Activated CD8-positive, alpha-beta memory T cell treated with anti-CD3 and anti-CD28 coated beads, Interleukin-2, amount 50 U/mL, for 1 hour (primary cell): ENCODE measurements around the gene ELAVL3.

Experiments
- DNase-seq: peaks from one replicate; pipeline ENCODE4 v3.0.0-alpha.2; 2020; ENCODE audit errors: extremely low read depth

ELAVL3 gene

DNA sequence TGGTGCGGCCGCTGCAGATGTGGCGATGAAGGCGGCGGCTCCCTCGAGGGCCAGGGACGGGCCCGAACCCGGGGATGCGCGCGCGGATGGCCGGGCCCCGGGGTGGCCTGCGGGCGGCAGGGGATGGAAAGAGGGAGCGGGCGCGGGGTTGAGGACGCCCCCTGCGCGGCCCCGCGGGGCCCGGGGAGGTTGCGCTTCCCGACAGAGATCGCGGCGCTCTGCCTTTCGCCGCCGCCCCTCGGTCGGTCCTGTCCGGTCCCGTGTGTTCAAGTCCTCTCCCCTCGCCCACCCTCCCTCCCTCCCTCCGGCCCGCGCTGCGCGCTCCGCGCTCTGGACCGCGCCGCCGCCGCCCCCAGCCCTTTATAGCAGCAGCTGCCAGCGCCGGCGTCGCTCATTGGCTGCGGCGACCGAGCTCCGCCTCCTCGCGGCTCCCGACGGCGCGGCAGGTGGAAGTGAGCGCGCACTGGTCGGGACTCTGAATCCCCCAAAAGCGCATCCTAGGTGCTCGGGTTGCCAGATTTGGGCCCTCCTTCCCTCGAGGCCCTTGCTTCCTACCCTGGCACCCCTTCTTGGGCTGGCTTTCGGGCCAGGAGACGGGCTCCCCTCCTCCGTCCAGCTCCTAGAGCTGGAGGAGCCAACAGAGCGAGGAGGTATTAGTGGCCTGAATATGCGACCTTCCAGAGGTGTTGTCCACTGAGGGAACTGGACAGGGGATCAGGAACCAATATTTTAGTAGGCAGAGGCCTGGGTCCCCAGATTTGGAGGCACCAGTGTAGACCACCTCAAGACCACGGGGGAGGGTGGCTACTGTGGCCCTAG lies at the start of gene ELAVL3:
ELAVL3 (minus strand) TSS at position 332 of the 819 bp plus-strand sequence. CDS start 438 bp downstream, outside the sequence.
- no peak for DNase-seq

DNA sequence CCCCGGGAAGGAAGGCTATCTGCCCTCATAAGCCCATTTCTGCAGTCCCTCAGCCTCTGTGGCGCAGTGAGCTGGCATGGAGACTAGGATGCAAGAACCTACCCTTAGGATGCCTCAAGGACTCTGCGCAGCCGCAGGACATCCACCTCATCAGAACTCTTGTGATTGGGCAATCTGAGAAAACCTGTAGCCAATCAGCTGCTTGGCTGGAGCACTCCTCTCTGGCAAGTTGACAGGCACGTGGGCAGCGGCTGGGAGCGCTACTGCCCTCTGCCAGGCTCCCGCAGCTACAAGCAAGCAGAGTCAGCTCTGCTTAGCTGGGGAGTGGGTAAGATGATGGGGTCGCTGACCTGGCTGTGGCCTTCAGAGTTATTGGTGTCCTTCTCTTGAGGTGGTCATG lies 49.6 kb upstream of the ELAVL3 start:
- DNase-seq: no peak

DNA sequence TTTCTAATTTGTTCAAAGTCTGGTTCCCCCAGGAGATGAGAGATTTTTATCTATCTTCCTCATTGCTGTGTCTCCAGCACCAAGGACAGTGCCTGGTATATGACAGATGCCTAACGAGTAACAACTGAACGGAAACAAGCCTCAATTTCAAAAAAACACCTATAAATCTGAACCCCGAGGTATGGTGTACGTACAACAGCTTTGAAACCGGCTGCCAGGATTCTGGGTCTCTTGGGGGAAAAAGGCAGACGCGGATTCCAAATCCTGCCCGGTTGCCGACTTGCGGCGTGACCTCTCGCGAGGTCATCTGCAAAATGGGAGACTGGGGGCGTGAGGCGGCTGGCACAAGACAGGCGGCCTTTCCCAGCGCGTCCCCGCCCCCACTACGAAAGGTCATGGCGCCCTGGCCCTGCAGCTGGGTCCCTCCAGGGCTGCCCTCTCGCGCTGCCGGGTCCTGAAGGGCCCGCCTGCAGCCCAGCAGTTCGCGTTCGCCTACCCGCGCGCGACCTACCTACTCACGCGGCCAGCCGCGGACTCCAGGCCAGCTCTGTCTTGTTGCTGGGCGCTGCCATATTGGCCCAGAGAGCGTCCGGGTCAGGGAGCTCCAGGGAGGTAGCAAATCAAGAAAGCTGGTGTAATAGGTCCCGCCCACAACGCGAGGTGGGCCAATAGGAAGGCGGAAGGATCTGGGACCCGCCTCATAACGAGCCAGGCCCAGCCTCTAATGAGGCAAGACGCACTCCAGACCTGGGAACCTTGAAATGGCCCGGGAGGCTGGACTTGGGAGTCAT lies 47.9 kb upstream of the ELAVL3 start, which contains the start of gene ECSIT:
ECSIT (minus strand) TSS at position 584 of the 791 bp plus-strand sequence. CDS start 9,964 bp downstream, outside the sequence.
- DNase-seq: peak; percentile 75

DNA sequence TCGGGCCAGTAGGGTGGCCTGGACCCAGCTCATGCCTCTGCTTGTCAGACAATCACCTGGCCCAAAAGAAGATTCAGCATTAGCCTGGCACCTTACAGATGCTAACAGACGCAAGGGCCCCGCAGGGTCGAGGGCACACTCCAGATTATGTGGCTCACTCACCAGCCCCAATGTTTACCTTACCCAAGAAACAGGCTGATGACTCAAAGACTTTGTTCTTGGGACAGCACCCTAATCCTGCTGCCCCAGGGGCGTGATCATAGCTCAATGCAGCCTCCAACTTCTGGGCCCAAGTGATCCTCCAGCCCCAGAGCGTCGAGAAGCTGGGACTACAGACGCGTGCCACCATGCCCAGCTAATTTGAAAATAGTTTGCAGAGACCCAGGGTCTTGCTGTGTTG lies 38.3 kb upstream of the ELAVL3 start:
- DNase-seq: no peak

DNA sequence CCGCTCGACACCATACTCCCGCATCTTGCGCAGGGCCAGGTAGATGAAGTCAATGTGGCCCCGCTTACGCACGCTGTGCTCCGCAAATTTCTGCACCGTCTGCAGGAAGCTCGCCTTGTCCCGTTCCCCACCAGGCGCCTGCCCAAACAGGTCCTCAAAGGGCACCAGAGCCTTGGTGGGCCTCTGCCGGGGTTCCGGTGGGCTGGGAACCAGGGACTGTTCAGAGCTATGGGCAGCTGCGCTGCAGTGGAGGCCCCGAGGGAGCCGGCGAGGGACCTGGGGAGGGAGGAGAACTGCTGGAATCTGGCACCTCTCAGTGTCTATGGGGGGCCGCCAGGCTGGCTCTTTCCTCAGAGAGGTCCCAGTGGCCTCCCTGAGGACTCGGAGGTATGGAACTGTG lies 33.1 kb upstream of the ELAVL3 start:
- no peak for DNase-seq

DNA sequence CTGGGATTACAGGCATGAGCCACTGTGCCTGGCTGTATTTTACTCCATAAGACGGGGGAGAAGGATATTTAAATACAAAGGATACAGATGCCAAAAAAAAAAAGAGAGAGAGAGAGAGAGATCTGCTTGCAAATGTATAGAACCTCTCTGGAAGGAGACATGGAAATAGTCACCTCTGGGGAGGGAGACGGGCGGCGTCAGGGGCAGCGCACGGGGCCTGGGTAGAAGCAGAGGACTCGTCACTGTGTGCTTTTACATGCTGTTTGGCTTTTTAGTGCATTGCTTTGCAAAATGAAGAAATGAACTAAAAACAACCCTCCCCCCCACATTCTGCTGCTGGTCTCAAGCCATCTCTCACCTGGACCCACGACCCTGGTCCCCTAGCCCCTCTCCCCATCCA lies 29.6 kb upstream of the ELAVL3 start:
- no peak for DNase-seq

DNA sequence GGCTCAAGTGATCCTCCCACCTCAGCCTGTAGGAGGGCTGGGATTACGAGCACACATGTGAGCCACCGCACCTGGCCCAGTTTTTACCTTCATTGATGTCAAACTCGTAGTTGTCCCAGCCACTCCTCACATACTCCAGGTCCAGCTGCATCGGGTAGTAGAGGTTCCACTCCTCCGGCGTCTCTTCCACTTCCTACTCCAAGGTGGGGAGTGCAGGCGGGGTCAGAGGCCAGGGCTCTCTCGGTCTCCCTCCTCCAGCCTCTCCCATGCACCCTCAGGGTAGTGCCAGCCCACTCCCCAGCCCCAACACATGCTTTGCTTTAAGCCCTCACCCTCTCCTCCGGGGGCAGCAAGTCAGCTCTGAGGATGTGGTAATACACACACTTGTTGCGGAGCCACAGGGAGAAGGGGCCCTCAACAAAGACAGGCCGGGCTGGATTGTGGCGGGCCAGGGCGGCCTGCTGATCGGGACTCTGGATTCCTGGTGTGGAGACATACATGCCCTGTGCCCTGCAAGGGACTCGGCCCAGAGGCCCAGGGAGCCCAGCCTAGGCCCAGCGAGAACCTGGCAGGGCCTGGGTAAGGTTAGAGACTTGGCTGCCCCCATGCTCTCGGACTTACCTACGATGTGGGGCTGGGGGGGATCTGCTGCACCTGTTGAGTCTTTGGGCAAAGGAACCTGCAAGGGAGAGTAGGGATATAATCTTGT lies 26.7 kb upstream of the ELAVL3 start:
- DNase-seq: no peak

DNA sequence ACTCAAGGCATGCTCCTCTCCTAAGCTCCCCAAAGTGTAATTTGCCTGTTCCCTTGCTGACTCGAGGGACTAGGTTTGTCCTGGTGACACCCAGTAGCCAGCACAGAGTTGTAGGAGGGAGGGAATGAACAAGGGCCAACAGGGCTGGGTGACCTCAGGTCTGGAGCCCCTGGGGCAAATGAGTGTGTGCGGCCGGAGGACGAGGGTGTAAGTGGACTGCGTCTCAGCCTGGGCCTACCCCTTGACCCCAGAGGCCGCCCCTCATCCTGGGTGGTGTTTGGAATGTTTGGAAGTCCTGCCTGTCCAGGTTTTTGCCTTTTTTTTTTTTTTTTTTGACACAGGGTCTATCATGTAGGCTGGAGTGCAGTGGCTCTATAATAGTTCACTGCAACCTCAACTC lies 26.1 kb upstream of the ELAVL3 start:
- DNase-seq: no peak

DNA sequence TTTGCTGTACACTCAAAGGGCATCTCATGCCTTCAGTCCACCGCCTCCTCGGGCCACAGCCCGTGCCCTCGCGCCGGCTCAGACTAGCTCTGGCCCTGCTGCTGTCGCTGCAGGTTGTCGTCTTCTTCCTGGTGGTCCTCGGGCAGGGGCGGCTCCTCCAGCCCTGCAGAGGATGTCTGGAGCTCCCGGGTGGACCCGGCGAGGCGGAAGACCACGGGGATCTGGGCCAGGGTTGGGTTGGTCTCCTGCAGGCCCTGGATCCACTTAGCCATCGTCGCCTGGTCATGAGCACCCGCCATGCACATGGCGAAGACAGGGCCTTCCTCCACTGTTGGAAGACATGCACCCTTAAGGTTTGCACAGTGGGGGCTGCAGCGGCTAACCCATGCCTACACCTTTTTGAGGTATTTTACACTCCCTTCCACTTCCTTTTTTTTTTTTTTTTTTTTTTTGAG lies 25.3 kb upstream of the ELAVL3 start:
- no peak for DNase-seq

DNA sequence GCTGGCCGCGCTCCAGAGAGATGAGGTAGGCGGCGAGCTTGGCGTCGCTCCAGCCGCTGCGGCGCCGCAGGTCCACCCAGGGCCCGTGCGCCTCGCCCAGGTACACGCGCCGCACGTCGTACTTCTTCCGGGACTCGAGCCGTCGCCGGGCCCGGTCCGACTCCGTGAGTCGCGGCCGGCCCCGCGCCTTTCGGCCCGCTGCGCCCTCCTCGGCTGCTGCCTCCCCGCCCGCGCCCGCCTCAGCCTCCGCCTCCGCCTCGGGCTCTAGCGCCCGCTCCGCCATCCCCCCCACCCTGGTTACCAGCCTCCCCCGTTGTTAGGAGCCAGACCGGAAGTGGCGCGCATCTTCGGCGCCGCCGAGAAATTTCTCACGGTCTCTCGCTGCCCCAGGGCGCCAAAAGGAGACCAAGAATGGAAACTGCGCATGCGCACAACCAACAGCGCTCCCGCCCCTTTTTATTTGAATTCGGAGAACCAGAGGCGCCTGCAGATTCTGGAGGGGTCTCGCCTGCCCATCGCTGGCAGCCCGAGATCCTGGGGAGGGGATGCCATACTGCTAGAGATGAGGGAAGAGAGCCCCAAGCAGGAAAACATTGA lies 24.8 kb upstream of the ELAVL3 start, which contains the start of gene ZNF653:
ZNF653 (minus strand) TSS at position 336 of the 597 bp plus-strand sequence; CDS start at position 283, 53 bp downstream.
- DNase-seq: peak; percentile 86

DNA sequence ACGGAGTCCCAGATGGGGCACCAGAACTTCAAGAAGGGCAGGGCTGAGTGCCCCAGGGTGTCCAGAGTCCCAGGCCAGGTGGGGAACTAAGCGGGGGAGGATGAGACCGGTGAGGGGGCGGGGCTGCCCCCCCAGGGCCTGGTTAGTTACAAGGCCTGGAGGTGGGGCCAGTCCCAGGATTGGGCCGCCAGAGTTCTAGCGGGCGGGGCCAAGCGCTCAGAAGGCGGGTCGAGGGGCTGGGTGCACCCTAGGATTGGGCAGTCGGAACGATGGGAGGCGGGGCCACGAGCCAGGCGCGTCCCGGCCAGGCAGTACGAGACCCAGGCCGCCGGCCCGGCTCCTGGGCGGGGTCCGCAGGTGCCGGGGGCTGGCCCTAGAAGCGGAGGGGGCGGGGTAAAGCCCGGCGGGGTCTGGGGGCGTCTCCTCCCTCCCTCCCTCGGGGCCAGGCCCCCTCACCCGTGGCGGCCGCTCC lies 24.2 kb upstream of the ELAVL3 start:
- peak; percentile 89 for DNase-seq

DNA sequence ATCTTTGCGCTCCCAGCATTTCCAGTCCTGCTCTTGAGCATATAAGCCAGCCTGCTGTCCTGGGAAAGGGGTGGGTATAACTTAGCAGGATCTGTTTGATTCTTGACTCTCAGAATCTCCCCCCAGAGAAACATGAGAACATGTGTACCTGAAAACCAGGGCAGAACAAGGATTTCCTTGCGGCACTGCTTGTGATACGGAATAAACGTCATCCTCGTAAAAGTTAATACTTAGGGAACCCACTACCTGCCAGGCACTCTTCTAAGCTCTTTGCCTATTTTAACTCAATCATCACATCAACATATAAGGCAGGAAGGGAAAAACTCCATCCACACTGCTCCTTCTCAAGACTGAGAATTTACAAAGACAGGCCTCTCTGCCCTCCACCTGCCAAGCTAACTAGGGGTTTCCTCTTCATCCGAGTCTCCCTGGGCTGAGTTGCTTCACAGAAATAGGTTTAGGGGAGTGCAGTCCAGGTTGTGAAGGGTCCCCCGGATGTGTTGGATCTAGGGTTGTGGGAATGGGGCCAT lies 23.7 kb upstream of the ELAVL3 start:
- no peak for DNase-seq

DNA sequence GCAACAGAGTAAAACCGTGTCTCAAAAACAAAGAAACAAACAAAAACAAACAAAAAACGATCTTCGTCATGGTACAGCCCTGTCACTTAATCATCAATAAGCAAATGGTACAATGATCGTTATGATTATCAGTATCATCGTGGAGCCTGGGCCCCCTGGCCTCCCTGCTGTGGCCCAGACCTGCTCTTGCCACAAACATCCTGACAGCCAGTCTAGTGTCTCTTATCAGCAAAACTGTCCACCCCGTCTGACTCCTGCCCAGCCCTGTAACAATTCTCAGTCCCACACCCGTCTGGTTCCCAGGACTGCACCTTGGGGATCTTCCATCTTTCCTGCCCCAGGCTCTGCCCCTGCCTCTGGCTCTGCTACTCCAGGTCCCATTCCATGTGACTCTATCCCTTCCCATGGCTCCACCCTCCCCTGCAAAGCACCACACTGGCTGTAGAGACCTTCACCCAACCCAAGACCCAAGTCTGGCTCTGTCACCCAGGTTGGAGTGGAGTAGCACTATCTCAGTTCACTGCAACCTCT lies 19.1 kb upstream of the ELAVL3 start:
- no peak for DNase-seq

DNA sequence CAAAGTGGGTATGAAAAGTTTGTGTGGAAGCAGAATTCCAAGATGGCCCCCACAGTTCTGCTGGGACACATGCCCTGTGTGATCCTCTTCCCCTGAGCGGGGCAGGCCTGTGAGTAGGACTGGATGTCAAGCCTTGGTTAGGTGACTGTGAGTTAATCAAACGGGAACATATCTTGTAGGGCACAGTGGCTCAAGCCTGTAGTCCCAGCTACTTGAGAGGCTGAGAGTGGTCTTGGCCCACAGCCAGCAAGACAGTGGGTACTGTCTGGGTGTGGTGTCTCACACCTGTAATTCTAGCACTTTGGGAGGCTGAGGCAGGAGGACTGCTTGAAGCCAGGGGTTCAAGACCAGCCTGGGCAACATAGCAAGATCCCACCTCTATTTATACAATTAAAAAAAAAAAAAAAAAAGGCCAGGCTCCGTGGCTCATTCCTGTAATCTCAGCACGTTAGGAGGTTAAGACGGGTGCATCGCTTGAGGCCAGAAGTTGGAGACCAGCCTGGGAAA lies 18.4 kb upstream of the ELAVL3 start:
- DNase-seq: no peak

DNA sequence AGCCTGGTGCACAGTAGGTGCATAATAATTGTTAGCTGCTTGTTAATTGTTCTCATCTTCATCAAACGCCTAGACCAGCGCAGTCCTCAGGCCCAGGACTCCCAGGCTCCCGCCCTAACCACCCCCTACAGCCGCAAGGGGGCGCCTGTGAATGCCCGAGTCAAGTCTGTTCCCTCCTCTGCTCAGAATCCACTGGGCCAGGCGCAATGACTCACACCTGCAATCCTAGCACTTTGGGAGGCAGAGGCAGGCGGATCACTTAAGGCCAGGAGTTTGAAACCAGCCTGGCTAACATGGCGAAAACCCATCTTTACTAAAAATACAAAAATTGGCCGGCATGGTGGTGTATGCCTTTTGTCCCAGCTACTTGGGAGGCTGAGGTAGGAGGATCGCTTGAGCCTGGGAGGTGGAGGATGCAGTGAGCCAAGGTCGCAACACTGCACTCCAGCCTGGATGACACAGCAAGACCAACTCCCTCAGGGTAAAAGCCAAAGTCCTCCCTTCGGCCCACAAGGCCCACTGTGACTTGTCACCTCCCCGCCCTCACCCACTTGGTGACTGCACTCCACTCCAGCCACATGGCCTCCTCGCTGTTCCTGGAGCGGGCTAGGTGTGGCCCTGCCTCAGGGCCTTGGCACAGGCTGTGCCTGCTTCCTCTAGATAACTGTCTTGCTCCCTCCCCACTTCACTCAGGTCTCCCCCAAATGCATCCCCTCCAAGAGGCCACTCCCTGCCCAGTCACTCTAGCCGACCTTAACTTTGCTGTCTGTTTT lies 15.7 kb upstream of the ELAVL3 start:
- DNase-seq: no peak

DNA sequence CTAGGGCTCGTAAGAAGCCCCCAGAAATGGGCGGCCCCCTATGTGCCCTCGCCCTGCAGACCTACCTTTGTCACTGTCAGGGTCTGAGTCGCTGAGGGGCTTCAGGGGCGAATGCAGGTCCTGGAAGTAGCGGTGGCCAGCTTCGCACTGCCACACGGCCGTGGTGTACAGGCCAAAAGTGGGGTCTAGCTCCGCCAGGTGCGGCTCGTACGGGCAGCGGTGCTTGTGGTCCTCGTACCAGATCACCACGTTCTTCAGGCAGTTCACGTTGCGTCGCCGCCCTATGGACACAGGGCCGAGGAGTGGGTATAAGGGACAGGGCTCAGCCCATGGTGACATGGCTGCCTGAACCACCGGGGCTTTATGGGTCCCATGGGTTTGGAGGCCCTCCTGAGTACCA lies 15.0 kb upstream of the ELAVL3 start:
- DNase-seq: no peak

DNA sequence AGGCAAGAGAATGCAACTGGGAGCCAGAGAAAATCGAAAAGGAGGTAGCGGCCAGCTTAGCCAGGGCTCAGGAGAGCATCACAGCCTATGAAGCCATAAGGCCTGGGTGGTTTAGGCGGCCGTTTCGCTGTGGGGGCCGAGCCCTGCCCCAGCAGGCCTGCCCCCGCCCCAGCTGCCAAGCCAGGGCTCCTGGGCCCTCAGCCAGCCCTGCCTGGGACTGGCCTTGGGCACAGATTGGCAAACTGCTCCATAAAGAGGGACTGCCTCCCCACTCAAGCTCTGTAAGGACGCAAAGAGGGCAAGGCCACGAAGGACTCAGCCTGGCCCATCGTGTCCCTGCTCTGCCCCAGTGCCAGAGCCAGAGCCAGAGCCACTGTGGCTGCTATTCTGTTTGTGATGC lies 14.6 kb upstream of the ELAVL3 start:
- no peak for DNase-seq

DNA sequence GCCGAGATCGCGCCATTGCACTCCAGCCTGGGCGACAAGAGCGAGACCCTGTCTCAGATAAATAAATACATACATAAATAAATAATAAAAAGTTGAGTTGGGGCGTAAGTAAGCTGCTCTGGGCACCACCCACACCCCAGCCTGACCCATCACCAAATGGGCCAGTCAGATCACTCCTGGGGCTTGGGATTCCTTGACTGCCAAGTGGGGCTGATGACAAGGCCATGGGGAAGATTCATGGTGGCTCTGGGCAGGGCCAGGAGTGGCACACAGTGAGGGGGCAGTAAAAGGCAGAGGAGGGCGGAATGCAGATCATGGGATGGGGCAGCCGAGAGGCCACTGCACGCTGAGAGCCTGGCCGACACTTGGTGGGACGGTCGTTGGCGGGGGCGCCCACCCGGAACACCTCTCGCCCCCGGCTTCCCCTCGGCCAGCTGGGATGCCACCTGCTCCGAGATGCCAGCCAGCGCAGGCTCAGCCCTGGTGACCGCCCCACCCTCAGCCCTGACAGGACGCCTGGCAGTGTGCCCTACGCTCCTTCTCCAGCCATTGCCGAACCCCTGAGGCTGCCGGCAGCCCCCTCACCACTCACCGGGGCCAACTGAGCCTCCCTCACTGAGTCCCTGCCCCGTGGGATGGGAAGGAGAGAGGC lies 13.9 kb upstream of the ELAVL3 start:
- no peak for DNase-seq

DNA sequence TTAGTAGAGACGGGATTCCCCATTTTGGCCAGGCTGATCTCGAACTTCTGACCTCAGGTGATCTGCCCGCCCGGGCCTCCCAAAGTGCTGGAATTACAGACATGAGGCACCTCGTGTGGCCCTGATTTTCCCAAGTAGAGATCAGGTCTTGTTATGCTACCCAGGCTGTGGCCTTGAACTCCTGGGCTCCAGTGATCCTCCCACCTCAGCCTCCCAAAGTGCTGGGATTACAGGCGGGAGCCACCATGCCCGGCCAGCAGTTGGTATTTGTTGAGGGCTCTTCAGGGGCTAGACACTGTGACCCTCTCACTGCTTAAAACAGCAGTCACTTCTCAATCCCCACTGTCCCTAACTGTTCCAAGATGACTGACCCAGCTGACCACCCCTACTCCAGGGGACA lies 8.5 kb upstream of the ELAVL3 start:
- no peak for DNase-seq
